ENCODE data around the gene FAM170B. TPM values are rescaled to one million over a fixed set of nuclear protein-coding genes. Genes with fewer than 3 reads are reported as not detected.

The FAM170B gene
- total RNA-seq, 1 experiment from 2014 or later, result not detected

- no peak for ATAC-seq
Observed at GRCh38 chr10:49123981-49124950, 9.6 kb downstream of the FAM170B start.

DNA sequence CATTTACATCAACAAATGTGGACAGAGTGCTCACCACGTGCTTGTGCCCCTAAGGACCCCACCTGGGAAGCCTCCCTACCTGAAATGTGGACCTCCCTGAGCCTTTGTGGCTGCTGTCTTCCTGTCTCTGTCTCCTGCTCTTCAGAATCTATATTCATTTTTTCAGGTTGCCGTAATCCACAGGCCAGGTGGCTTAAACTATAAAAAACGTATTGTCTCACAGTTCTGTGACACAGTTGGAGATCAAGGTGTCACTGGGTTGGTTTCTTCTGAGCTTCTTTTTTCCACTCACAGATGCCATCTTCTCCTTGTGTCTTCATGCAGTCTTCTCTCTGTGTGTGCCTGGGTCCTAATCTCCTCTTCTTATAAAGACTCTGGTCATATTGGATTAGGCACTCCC lies 12.9 kb downstream of the FAM170B start:
- DNase-seq (ENCODE audit: low spot score), result no peak
- no peak overlapping the region for H3K4me3 Mint-ChIP-seq
- peaks cover 29% of the 10 kb centered on the region for H3K9me3 Mint-ChIP-seq
- peaks cover 5% of the 10 kb centered on the region; the same call in 1 of the 2 replicates for H3K27me3 Mint-ChIP-seq (ENCODE audit: low read depth)
- H3K4me1 Mint-ChIP-seq, result 0 out of 2 replicates have a peak, but pooled peaks cover 2% of the 10 kb centered on the region
- ATAC-seq, result no peak
- H3K36me3 Mint-ChIP-seq, result no peaks in the 10 kb centered on the region
- H3K27ac Mint-ChIP-seq, result no peak overlapping the region
- CTCF ChIA-PET, result interaction anchor here (1.4 to 1.5 kb wide), 3 partner anchors 11 to 43 kb away, joined by 3 to 7 read pairs (median 4); no protein-coding TSS in a partner anchor
- POLR2A ChIA-PET, result no interaction called here
- TF ChIP-seq JUN (CRISPR knock-in tag; IDR thresholded peaks at IDR 0.05) (no peak), ZSCAN18 (CRISPR knock-in tag; IDR thresholded peaks at IDR 0.05) (no peak), ZNF219 (CRISPR knock-in tag; IDR thresholded peaks at IDR 0.05; ENCODE audit: borderline replicate concordance) (no peak), HMGA2 (CRISPR knock-in tag; IDR thresholded peaks at IDR 0.05) (no peak), E2F5 (CRISPR knock-in tag; IDR thresholded peaks at IDR 0.05) (no peak), ATF2 (CRISPR knock-in tag; IDR thresholded peaks at IDR 0.05; ENCODE audit: borderline replicate concordance, low read depth) (no peak), NFYB (CRISPR knock-in tag; conservative IDR thresholded peaks at IDR 0.05; ENCODE audit: low read depth) (no peak)

More at GRCh38 chr10:49123981-49124950, 9.6 kb downstream of the FAM170B start:
- POLR2A ChIA-PET, result no interaction called here
- CTCF ChIA-PET, result no interaction called here
- Mint-ChIP-seq H3K36me3 (no peaks in the 10 kb centered on the region), H3K27me3 (ENCODE audit: low read depth) (peaks cover 6% of the 10 kb centered on the region; the same call in 1 of the 2 replicates), H3K4me3 (no peak overlapping the region), H3K4me1 (0 out of 2 replicates have a peak, but pooled peaks cover 2% of the 10 kb centered on the region), H3K9me3 (peaks cover 31% of the 10 kb centered on the region), H3K27ac (no peak overlapping the region)
- DNase-seq (ENCODE audit: low spot score), result no peak
- no peak for TF ChIP-seq FOXK1 (CRISPR knock-in tag; IDR thresholded peaks at IDR 0.05)
- TF ChIP-seq STAT6 (CRISPR knock-in tag; conservative IDR thresholded peaks at IDR 0.05; ENCODE audit: low read depth), result no peak
- no peak for TF ChIP-seq USF2 (CRISPR knock-in tag; IDR thresholded peaks at IDR 0.05)
- no peak for TF ChIP-seq GTF2I (CRISPR knock-in tag; conservative IDR thresholded peaks at IDR 0.05)
- TF ChIP-seq NFE2L1 (CRISPR knock-in tag; IDR thresholded peaks at IDR 0.05), result no peak
- TF ChIP-seq ATF6 (CRISPR knock-in tag; IDR thresholded peaks at IDR 0.05), result no peak
- no peak for TF ChIP-seq HMGA2 (CRISPR knock-in tag; IDR thresholded peaks at IDR 0.05)
- no peak for TF ChIP-seq JUN (CRISPR knock-in tag; IDR thresholded peaks at IDR 0.05)
- no peak for TF ChIP-seq HMGXB4 (CRISPR knock-in tag; IDR thresholded peaks at IDR 0.05)
- no peak for TF ChIP-seq ELF4 (CRISPR knock-in tag; IDR thresholded peaks at IDR 0.05; ENCODE audit: low read depth)
- no peak for TF ChIP-seq MXD4 (CRISPR knock-in tag; IDR thresholded peaks at IDR 0.05; ENCODE audit: borderline replicate concordance)
